Esophagus muscularis mucosa (tissue), 4 donors: ENCODE results near the gene CLTRN. TPM values are rescaled to one million over a fixed set of nuclear protein-coding genes. Genes with fewer than 3 reads are reported as not detected.

Experiments
- DNase-seq: peaks from one replicate; pipeline ENCODE4 v3.0.0-alpha.2; 2017; ENCODE audit errors: extremely low spot score
- H3K27ac ChIP-seq, 4 donors: fragments of 200-600 bp; sonication (generic); replicated peaks in 1 of 4; 1 replicate in 3 of 4; 2 replicates in 1 of 4; pipeline ENCODE4 v1.5.1; 2016 to 2019; ENCODE audit warnings: mild to moderate bottlenecking in 1 of 4
- H3K27me3 ChIP-seq, 4 donors: fragments of 200-600 bp; sonication (generic); one replicate each; pipeline versions ENCODE4 v1.5.1 to v1.6.0; 2016 to 2019
- H3K36me3 ChIP-seq, 4 donors: fragments of 200-600 bp; sonication (generic); one replicate each; pipeline ENCODE4 v1.5.1; 2016 to 2019
- H3K4me1 ChIP-seq, 4 donors: fragments of 200-600 bp; sonication (generic); one replicate each; pipeline ENCODE4 v1.5.1; 2016 to 2019
- H3K4me3 ChIP-seq, 4 donors: fragments of 200-600 bp; sonication (generic); 1 replicate in 2 of 4; 2 replicates in 2 of 4; pipeline ENCODE4 v1.5.1; 2016 to 2019; ENCODE audit warnings: mild to moderate bottlenecking in 4 of 4, moderate library complexity in 1 of 4
- H3K9me3 ChIP-seq, 4 donors: fragments of 200-600 bp; sonication (generic); 1 replicate in 3 of 4; 2 replicates in 1 of 4; pipeline ENCODE4 v1.5.1; 2016 to 2019
- EP300 ChIP-seq: sonication (generic); formaldehyde crosslinking; IDR thresholded peaks from one replicate; pipeline ENCODE4 v1.6.1; 2017; ENCODE audit warnings: antibody characterized with exemption
- POLR2A ChIP-seq: fragments of 450-650 bp; IDR thresholded peaks from one replicate; pipeline ENCODE4 v1.6.1; 2017; ENCODE audit warnings: antibody characterized with exemption, moderate library complexity, mild to moderate bottlenecking, low read depth
- POLR2AphosphoS5 ChIP-seq, 2 donors: sonication (generic); formaldehyde crosslinking; IDR thresholded peaks; one replicate each; pipeline ENCODE4 v1.6.1; 2017; ENCODE audit warnings: antibody characterized with exemption in 2 of 2
- WGBS: methylation state at CpG from one replicate; pipeline ENCODE4 v1.1.5; 2018; 5-methylcytosine and 5-hydroxymethylcytosine counted together
- intact Hi-C: fragments of 100-400 bp; cut with DNase I; formaldehyde crosslinking; loops from one replicate; pipeline ENCODE4 v1.15.1; 2023
- total RNA-seq, 4 donors: library from RNA; depleted of rRNA; stranded (reverse); fragments of >200 nt; gene quantifications; one replicate each; pipeline versions ENCODE4 v1.1.0 to v1.2.1, GENCODE V29; 2016
- TF ChIP-seq, protein P1 (sequence below), 3 experiments: fragments of 200-600 bp in 2 of 3; fragments of 450-650 bp in 1 of 3; sonication (generic) in 2 of 3; IDR thresholded peaks; one replicate each; pipeline ENCODE4 v1.5.1; 2017 to 2019; ENCODE audit warnings: antibody characterized with exemption in 3 of 3, mild to moderate bottlenecking in 2 of 3, moderate library complexity in 1 of 3

The CLTRN gene
- total RNA-seq, 4 donors from 2014 or later = 0.23 to 0.42 (median 0.33) TPM; not detected in 1

DNA sequence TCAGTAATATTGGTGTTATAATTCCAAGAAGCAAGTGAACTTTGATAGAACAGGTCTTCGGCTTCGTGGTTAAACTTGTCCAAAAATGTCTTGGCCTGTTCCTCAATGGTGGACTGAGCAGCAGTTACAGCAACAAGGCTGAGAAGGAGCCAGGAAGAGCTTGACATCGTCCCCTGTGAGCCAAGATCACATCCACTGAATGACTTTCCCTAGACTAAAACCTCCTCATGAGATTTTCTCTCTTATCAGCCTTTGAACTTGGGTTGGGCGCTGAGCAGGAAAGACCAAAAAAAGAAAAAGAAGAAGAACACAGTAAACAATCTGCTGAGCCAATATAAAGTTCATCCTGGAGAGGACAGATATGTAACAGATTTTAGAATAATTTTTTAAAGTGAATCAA, 63.9 kb downstream of the CLTRN start, which contains the start of gene ACE2:
Gene ACE2 (minus strand): TSS at position 216 of the 400 bp plus-strand sequence. CDS start 49 bp downstream, at position 167.
- WGBS = 76% methylated on average over 4 of the region's 4 CpGs
- intact Hi-C loops = no loop called here
- Histone ChIP-seq H3K27ac (no peak within 1 kb of the TSS), H3K4me3 (no peak within 1 kb of the TSS), H3K36me3 (no peaks in the 10 kb centered on the region), H3K27me3 (peaks cover 0 to under 1% (median 0%) of the 10 kb centered on the region in 4 donors), H3K9me3 (no peaks in the 10 kb centered on the region), H3K4me1 (no peaks in the 10 kb centered on the region)
- no peak for DNase-seq
- TF ChIP-seq, protein P1, sequence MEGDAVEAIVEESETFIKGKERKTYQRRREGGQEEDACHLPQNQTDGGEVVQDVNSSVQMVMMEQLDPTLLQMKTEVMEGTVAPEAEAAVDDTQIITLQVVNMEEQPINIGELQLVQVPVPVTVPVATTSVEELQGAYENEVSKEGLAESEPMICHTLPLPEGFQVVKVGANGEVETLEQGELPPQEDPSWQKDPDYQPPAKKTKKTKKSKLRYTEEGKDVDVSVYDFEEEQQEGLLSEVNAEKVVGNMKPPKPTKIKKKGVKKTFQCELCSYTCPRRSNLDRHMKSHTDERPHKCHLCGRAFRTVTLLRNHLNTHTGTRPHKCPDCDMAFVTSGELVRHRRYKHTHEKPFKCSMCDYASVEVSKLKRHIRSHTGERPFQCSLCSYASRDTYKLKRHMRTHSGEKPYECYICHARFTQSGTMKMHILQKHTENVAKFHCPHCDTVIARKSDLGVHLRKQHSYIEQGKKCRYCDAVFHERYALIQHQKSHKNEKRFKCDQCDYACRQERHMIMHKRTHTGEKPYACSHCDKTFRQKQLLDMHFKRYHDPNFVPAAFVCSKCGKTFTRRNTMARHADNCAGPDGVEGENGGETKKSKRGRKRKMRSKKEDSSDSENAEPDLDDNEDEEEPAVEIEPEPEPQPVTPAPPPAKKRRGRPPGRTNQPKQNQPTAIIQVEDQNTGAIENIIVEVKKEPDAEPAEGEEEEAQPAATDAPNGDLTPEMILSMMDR (IDR thresholded peaks at IDR 0.05) = no peak
- TF ChIP-seq EP300 = no peak

DNA sequence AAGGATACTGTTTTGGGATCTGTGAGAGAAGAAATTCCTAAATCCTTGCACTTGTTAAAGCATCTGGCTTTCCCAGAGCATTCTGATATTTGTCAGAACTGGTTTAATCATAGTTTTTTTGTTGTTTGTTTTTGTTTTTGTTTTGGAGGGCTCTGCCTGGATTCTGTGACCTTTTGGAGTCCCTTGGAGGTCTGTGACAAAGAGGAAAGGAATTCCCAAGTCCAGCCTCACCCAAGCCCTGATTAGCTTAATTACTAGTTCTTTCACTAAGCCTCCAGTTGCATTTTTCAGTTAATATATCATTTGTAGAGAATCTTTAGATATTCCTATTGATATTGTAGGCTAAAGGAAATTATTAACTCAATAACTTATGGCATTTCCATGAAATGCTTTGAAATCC, 64.6 kb downstream of the CLTRN start:
- Histone ChIP-seq H3K36me3 (no peaks in the 10 kb centered on the region), H3K4me3 (no peak overlapping the region), H3K27me3 (no peaks in the 10 kb centered on the region), H3K4me1 (no peaks in the 10 kb centered on the region), H3K27ac (no peak overlapping the region), H3K9me3 (no peaks in the 10 kb centered on the region)
- TF ChIP-seq EP300 (no peak), POLR2A (no peak), POLR2AphosphoS5 (IDR thresholded peaks at IDR 0.05) (no peak)
- TF ChIP-seq, protein P1 (IDR thresholded peaks at IDR 0.05) = no peak
- intact Hi-C loops = no loop called here
- DNase-seq = no peak

DNA sequence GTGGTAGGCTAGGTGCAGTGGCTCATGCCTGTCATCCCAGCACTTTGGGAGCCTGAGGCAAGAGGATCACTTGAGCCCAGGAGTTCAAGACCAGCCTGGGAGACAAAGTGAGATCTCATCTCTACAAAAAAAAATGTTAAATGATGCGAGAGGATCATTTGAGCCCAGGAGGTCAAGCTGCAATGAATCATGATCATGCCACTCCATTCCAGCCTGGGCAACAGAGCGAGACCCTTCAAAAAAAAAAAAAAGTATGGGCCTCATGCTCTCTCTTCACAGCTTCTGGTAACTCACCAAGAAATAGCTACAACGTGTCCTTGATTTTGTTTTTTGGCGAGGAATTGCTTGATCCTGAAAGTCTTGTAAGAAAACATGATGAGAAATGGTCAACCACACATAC, 65.1 kb downstream of the CLTRN start:
- Histone ChIP-seq H3K4me3 (no peak overlapping the region), H3K4me1 (no peaks in the 10 kb centered on the region), H3K36me3 (no peaks in the 10 kb centered on the region), H3K27ac (no peak overlapping the region), H3K27me3 (no peaks in the 10 kb centered on the region), H3K9me3 (no peaks in the 10 kb centered on the region)
- WGBS = 71% methylated on average over 4 of the region's 4 CpGs
- intact Hi-C loops = no loop called here
- TF ChIP-seq, protein P1 (IDR thresholded peaks at IDR 0.05) = no peak
- TF ChIP-seq POLR2AphosphoS5 (IDR thresholded peaks at IDR 0.05) (no peak), POLR2A (no peak), EP300 (no peak)
- DNase-seq = no peak

DNA sequence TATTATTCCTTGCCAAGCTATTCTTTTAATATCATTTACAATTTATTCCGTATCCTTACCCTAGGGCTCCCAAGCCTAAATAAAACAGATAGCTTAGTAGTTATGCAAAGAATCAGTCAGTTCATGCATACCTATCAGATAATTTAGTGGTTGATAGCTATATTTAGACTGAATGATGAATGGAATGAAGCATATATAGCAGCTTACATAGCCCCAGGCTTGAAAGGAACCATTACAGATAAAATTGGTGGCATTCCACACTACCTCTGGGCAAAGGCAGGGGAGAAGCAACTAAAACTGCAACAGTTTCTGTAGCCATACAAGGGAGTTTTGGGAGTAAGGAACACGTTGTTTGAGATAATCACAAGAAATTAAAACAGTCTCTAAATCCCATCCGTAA, 66.6 kb downstream of the CLTRN start:
- DNase-seq = no peak
- intact Hi-C loops = no loop called here
- H3K4me3 ChIP-seq = no peak overlapping the region
- H3K36me3 ChIP-seq = no peaks in the 10 kb centered on the region
- H3K27me3 ChIP-seq = no peaks in the 10 kb centered on the region
- no peaks in the 10 kb centered on the region for H3K4me1 ChIP-seq
- WGBS = 61% methylated on average over 3 of the region's 3 CpGs
- TF ChIP-seq, protein P1 (IDR thresholded peaks at IDR 0.05) = no peak
- no peak for TF ChIP-seq EP300
- TF ChIP-seq POLR2A = no peak
- no peak for TF ChIP-seq POLR2AphosphoS5 (IDR thresholded peaks at IDR 0.05)
- no peak overlapping the region for H3K27ac ChIP-seq
- no peaks in the 10 kb centered on the region for H3K9me3 ChIP-seq

DNA sequence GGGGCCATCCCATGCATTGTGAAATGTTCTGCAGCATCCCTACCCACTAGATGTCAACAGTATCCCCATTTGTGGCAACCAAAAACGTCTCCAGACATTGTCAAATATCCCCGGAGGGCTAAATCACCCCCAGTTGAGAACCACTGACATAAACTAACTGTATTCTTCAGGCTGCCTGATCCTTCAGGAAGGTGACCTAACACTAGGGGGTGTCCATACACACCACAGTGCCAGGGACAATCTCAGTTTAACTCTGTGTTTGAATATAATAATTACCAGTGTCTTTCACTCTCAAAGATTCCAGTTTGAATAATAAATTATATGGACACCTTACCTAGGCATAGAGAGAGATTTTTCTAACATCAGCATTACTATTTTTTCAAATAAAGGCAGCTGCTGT, 70.2 kb downstream of the CLTRN start:
- DNase-seq = no peak
- Histone ChIP-seq H3K36me3 (peaks cover 0 to 6% (median 0%) of the 10 kb centered on the region in 4 donors), H3K4me3 (no peak overlapping the region), H3K27ac (no peak overlapping the region), H3K27me3 (no peaks in the 10 kb centered on the region), H3K4me1 (no peaks in the 10 kb centered on the region), H3K9me3 (no peaks in the 10 kb centered on the region)
- intact Hi-C loops = no loop called here
- WGBS = 68% methylated on average over 2 of the region's 2 CpGs
- TF ChIP-seq POLR2AphosphoS5 (IDR thresholded peaks at IDR 0.05) (no peak), EP300 (no peak), POLR2A (no peak)
- TF ChIP-seq, protein P1 (IDR thresholded peaks at IDR 0.05) = no peak
